HEK293T (cell line): ENCODE results near the gene MINAR1.

Experiments used
- ARNT ChIP-seq: fragments of 450-650 bp; IDR thresholded peaks from 2 replicates; pipeline ENCODE4 v1.6.1; 2017; ENCODE audit warnings: mild to moderate bottlenecking
- BHLHE40 ChIP-seq: fragments of 450-650 bp; IDR thresholded peaks from 2 replicates; pipeline ENCODE4 v1.6.1; 2016; ENCODE audit warnings: mild to moderate bottlenecking, moderate library complexity, borderline replicate concordance
- ELF4 ChIP-seq: fragments of 450-650 bp; IDR thresholded peaks from 2 replicates; pipeline ENCODE4 v1.6.1; 2017; ENCODE audit warnings: antibody characterized with exemption
- FOXA1 ChIP-seq: fragments of 450-650 bp; IDR thresholded peaks from 2 replicates; pipeline ENCODE4 v1.6.1; 2016; ENCODE audit warnings: mild to moderate bottlenecking
- FOXK2 ChIP-seq: fragments of 450-650 bp; IDR thresholded peaks from 2 replicates; pipeline ENCODE4 v1.6.1; 2016; ENCODE audit warnings: mild to moderate bottlenecking
- FOXM1 ChIP-seq: fragments of 450-650 bp; IDR thresholded peaks from 2 replicates; pipeline ENCODE4 v1.6.1; 2017; ENCODE audit warnings: mild to moderate bottlenecking, borderline replicate concordance
- L3MBTL2 ChIP-seq: fragments of 450-650 bp; conservative IDR thresholded peaks from 2 replicates; pipeline ENCODE4 v1.6.1; 2016; ENCODE audit warnings: mild to moderate bottlenecking
- SP1 ChIP-seq: fragments of 450-650 bp; IDR thresholded peaks from 2 replicates; pipeline ENCODE4 v1.6.1; 2017
- SUZ12 ChIP-seq: fragments of 450-650 bp; IDR thresholded peaks from 2 replicates; pipeline ENCODE4 v1.6.1; 2016; ENCODE audit warnings: mild to moderate bottlenecking
- ZNF384 ChIP-seq: fragments of 450-650 bp; IDR thresholded peaks from 2 replicates; pipeline ENCODE4 v1.6.1; 2016

GRCh38 chr15:79402136-79402535 is 30.0 kb upstream of the MINAR1 start:
- TF ChIP-seq FOXA1, result no peak
- TF ChIP-seq BHLHE40, result no peak
- no peak for TF ChIP-seq FOXM1
- no peak for TF ChIP-seq SUZ12
- no peak for TF ChIP-seq ZNF384
- no peak for TF ChIP-seq L3MBTL2
- no peak for TF ChIP-seq SP1
- no peak for TF ChIP-seq ELF4
- no peak for TF ChIP-seq ARNT
- TF ChIP-seq FOXK2, result no peak
